Omental fat pad (tissue), 4 donors: ENCODE data around the gene SHISA9. TPM values are rescaled to one million over a fixed set of nuclear protein-coding genes. Genes with fewer than 3 reads are reported as not detected.

Experiments used
- ATAC-seq: fragments of 150-250 bp; one replicate; pipeline ENCODE4 v1.9.1; 2016; ENCODE audit warnings: mild to moderate bottlenecking, moderate library complexity; ENCODE audit not compliant: low FRiP score
- DNase-seq: peaks from one replicate; pipeline ENCODE4 v3.0.0-alpha.2; 2019; ENCODE audit warnings: low spot score
- CTCF ChIP-seq, 3 donors: fragments of 450-650 bp; IDR thresholded peaks; one replicate each; pipeline ENCODE4 v1.5.1; 2016 to 2017; ENCODE audit warnings: antibody characterized with exemption in 3 of 3, mild to moderate bottlenecking in 3 of 3, moderate library complexity in 2 of 3
- total RNA-seq, 4 donors: library from RNA; depleted of rRNA; stranded (reverse); fragments of >200 nt; gene quantifications; one replicate each; pipeline ENCODE4 v1.1.0, GENCODE V29; 2016

SHISA9 gene
- total RNA-seq, 4 donors from 2014 or later: 1.1 TPM; not detected in 3

GRCh38 chr16:13012601-13013000 lies 111.2 kb downstream of the SHISA9 start:
- TF ChIP-seq CTCF (IDR thresholded peaks at IDR 0.05): no peak
- no peak for DNase-seq
- ATAC-seq: no peak

DNA sequence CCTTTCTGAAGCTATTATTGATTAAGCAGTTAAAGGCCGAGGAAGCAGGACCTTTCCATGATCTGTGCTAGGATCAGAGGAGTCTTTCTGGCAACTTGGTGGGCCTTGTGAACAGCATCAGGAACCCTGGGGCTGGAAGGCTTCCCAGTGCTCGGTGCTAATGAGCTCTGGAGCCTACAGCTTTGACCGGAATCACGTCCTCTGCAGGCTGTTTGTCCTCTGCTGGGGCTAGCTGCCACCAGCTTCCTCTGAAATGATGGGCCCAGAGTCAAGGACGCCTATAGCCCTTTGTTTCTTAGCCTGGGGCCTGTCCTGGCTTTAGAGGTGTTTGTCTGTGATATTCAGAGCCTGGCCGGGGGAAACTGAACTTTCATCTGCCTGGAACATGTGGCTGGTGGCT lies 111.6 kb downstream of the SHISA9 start:
- no peak for DNase-seq
- no peak for TF ChIP-seq CTCF (IDR thresholded peaks at IDR 0.05)

DNA sequence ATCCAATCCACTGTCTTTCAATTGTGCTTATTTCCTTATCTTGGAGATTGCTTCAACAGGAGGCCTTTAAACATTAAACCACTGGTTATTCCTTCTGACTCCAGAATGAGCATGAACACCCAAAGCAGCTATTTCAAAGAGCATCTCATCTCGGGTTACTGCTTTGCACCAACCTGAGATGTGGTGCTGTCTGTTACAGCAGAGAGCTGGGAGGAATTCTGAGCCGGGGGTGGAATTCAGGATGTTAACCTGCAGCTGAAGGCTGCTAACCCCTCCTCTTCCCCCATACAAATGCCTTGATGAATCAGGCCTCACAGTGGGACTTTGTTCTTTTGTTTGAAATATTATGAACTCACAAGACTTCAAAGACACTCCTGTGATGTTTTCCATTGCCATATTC lies 113.1 kb downstream of the SHISA9 start:
- no peak for DNase-seq
- ATAC-seq: no peak
- no peak for TF ChIP-seq CTCF (IDR thresholded peaks at IDR 0.05)

More for the DNA sequence above, 111.6 kb downstream of the SHISA9 start:
- no peak for ATAC-seq

GRCh38 chr16:13018026-13018425 lies 116.6 kb downstream of the SHISA9 start:
- no peak for TF ChIP-seq CTCF (IDR thresholded peaks at IDR 0.05)
- no peak for DNase-seq
- no peak for ATAC-seq

DNA sequence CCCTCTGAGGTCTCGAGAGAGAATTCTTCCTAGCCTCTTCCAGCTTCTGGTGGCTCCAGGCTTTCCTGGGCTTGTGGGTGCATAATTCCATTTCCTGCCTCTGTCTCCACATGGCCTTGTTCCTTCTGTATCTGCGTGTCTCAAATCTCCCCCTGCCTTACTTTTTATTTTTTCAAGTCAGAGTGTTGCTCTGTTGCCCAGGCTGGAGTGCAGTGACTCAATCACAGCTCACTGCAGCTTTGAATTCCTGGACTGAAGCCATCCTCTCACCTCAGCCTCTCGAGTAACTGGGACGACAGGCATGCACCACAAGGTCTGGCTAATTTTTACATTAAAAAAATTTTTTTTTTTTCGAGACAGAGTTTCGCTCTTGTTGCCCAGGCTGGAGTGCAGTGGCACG lies 120.6 kb downstream of the SHISA9 start:
- ATAC-seq: no peak
- DNase-seq: no peak
- TF ChIP-seq CTCF (IDR thresholded peaks at IDR 0.05): no peak

DNA sequence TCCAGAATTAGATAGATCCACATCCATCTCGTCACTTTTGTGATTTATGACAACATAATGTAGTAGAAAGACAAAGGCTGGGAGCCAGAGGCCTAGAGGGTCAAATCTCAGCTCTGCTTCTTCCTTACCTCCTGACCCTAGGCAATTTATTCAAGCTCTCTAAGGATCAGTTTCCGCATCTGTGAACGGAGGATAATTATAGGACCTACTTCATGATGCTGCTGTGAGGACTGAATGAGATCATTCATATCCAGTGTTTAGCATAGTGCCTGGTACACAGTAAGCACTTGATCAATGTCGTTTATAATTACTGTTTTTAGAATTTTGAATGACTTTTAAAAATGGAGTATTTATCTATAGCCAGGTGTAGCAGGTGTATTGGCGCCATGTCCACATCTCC lies 128.4 kb downstream of the SHISA9 start:
- no peak for TF ChIP-seq CTCF (IDR thresholded peaks at IDR 0.05)
- ATAC-seq: no peak

DNA sequence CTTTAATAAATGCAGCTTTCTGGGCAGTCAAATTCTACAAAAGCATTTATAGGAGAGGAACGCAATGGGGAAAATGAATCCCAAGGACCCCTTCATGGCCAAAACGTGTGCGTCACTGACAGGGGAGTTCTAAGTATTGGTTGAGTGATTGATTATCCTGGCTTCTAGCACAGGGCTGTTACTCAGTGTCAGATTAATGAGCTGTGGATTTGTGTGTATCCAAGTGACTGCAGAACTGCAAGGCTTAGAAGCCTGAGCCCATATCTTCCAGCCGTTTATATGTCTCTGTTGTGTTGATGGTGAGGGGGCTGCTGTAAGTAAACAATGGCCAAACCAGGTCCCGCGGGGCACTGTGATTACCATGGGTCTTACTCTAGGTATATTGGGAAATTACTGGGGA lies 129.4 kb downstream of the SHISA9 start:
- no peak for TF ChIP-seq CTCF (IDR thresholded peaks at IDR 0.05)

More for the DNA sequence above, 128.4 kb downstream of the SHISA9 start:
- DNase-seq: no peak

More for the DNA sequence above, 129.4 kb downstream of the SHISA9 start:
- DNase-seq (no peak), ATAC-seq (no peak)
